Spleen (tissue), 11 donors: ENCODE data around the gene UNC79. TPM values are rescaled to one million over a fixed set of nuclear protein-coding genes. Genes with fewer than 3 reads are reported as not detected.

Experiments
- DNase-seq: peaks from one replicate; pipeline ENCODE4 v3.0.0-alpha.2; 2020
- H3K27ac ChIP-seq, 8 donors: fragments of 200-600 bp; sonication (generic) in 7 of 8; 1 replicate in 4 of 8; 2 replicates in 4 of 8; pipeline versions ENCODE4 v1.5.0 to v1.8.0; 2016 to 2021; ENCODE audit warnings: inconsistent platforms in 4 of 8, mild to moderate bottlenecking in 4 of 8, moderate library complexity in 1 of 8
- H3K27me3 ChIP-seq, 7 donors: fragments of 200-600 bp; sonication (generic) in 6 of 7; replicated peaks in 1 of 7; 1 replicate in 4 of 7; 2 replicates in 3 of 7; pipeline versions ENCODE4 v1.5.0 to v1.8.0; 2016 to 2021; ENCODE audit warnings: inconsistent platforms in 3 of 7, mild to moderate bottlenecking in 1 of 7
- H3K36me3 ChIP-seq, 6 donors: fragments of 200-600 bp; sonication (generic) in 5 of 6; 1 replicate in 4 of 6; 2 replicates in 2 of 6; pipeline versions ENCODE4 v1.5.0 to v1.8.0; 2016 to 2021; ENCODE audit warnings: inconsistent platforms in 2 of 6
- H3K4me1 ChIP-seq, 6 donors: fragments of 200-600 bp; sonication (generic) in 5 of 6; 1 replicate in 3 of 6; 2 replicates in 3 of 6; pipeline versions ENCODE4 v1.5.0 to v1.8.0; 2016 to 2021; ENCODE audit warnings: inconsistent platforms in 3 of 6
- H3K4me3 ChIP-seq, 8 donors: fragments of 200-600 bp; sonication (generic) in 7 of 8; 1 replicate in 4 of 8; 2 replicates in 4 of 8; pipeline versions ENCODE4 v1.5.0 to v1.8.0; 2016 to 2021; ENCODE audit warnings: inconsistent platforms in 4 of 8, mild to moderate bottlenecking in 4 of 8, moderate library complexity in 2 of 8
- H3K9me3 ChIP-seq, 8 donors: fragments of 200-600 bp; sonication (generic) in 7 of 8; 1 replicate in 4 of 8; 2 replicates in 4 of 8; pipeline versions ENCODE4 v1.5.0 to v1.8.0; 2016 to 2021; ENCODE audit warnings: inconsistent platforms in 4 of 8
- CTCF ChIP-seq, 11 experiments: fragments of 200-600 bp in 7 of 11; fragments of 450-650 bp in 4 of 11; sonication (generic) in 4 of 11; IDR thresholded peaks in 8 of 11; conservative IDR thresholded peaks in 3 of 11; 1 replicate in 7 of 11; 2 replicates in 4 of 11; pipeline versions ENCODE4 v1.4.0 to v1.8.0; 2016 to 2021; ENCODE audit warnings: antibody characterized with exemption in 11 of 11, inconsistent platforms in 4 of 11, mild to moderate bottlenecking in 1 of 11
- POLR2A ChIP-seq, 3 donors: fragments of 450-650 bp; IDR thresholded peaks; one replicate each; pipeline ENCODE4 v1.5.1; 2017; ENCODE audit warnings: antibody characterized with exemption in 3 of 3, mild to moderate bottlenecking in 1 of 3
- POLR2AphosphoS5 ChIP-seq, 3 donors: sonication (generic); formaldehyde crosslinking; IDR thresholded peaks; one replicate each; pipeline ENCODE4 v1.5.1; 2017; ENCODE audit warnings: antibody characterized with exemption in 3 of 3
- WGBS, 5 donors: extraction: QIAGEN DNeasy Blood & Tissue Kit in 3 of 5; methylation state at CpG; one replicate each; pipeline versions ENCODE4 v1.1.5 to v1.1.7; 2013 to 2018; 5-methylcytosine and 5-hydroxymethylcytosine counted together
- intact Hi-C: fragments of 100-400 bp; cut with DNase I; formaldehyde crosslinking; loops from one replicate; pipeline ENCODE4 v1.15.0; 2023; ENCODE audit warnings: low total_unique reads
- polyA plus RNA-seq, 3 donors: library from polyadenylated mRNA; stranded (reverse); fragments of 200-250 nt; gene quantifications; one replicate each; pipeline ENCODE4 v1.2.1, GENCODE V29; 2013
- total RNA-seq, 7 donors: library from RNA; depleted of rRNA in 3 of 7; stranded (reverse); fragments of >200 nt in 3 of 7; fragmentation: NEBNext Ultra II Directional in 4 of 7; extraction: Animal tissue kit (Norgen Biotek cat#: 25700) in 4 of 7; gene quantifications; one replicate each; pipeline versions ENCODE4 v1.1.0 to v1.2.1, GENCODE V29; 2016 to 2021
- donor health status: healthy with polysubstance abuse.
- donor health status: DM: no; HTN: no; CAD: no; lungs with moderate emphysema.
- donor health status: DM: no; HTN: no; CAD: no.
- donor health status: Bipolar disorder and iron deficiency.
- donor health status: healthy.
- donor health status: DM: no; HTN: no; CAD: no.
- donor health status: DM: yes; HTN: yes; CAD: no.

Gene UNC79
- total and polyA plus RNA-seq, 10 donors = 0.03 to 0.24 (median 0.08) TPM; not detected in 2

GRCh38 chr14:93533842-93534241 is 103.1 kb downstream of the UNC79 start:
- DNase-seq = no peak

GRCh38 chr14:93535537-93535936 is 104.8 kb downstream of the UNC79 start:
- H3K27me3 ChIP-seq = no peaks in the 10 kb centered on the region
- DNase-seq = no peak
- H3K9me3 ChIP-seq = no peaks in the 10 kb centered on the region
- intact Hi-C loops = no loop called here
- H3K4me3 ChIP-seq = no peak overlapping the region
- TF ChIP-seq CTCF (IDR thresholded peaks at IDR 0.05 in 8 of 11, conservative IDR thresholded peaks at IDR 0.05 in 3 of 11) (no peak), POLR2AphosphoS5 (IDR thresholded peaks at IDR 0.05) (no peak), POLR2A (IDR thresholded peaks at IDR 0.05) (no peak)
- H3K27ac ChIP-seq = no peak overlapping the region
- 87 to 93% (median 88%) methylated on average over 3 of the region's 3 CpGs for WGBS, 5 donors
- peaks cover 0 to 24% (median 11%) of the 10 kb centered on the region in 6 donors for H3K4me1 ChIP-seq
- H3K36me3 ChIP-seq = no peaks in the 10 kb centered on the region

More at GRCh38 chr14:93533842-93534241, 103.1 kb downstream of the UNC79 start:
- Histone ChIP-seq H3K4me1 (peaks cover 0 to 24% (median 11%) of the 10 kb centered on the region in 6 donors), H3K27me3 (no peaks in the 10 kb centered on the region), H3K36me3 (no peaks in the 10 kb centered on the region), H3K4me3 (no peak overlapping the region), H3K9me3 (no peaks in the 10 kb centered on the region), H3K27ac (no peak overlapping the region)
- intact Hi-C loops = no loop called here
- no peak for TF ChIP-seq POLR2A (IDR thresholded peaks at IDR 0.05)

- DNase-seq = no peak
- Histone ChIP-seq H3K4me3 (no peak overlapping the region), H3K36me3 (no peaks in the 10 kb centered on the region), H3K27ac (no peak overlapping the region), H3K4me1 (peaks cover 0 to 24% (median 11%) of the 10 kb centered on the region in 6 donors), H3K9me3 (no peaks in the 10 kb centered on the region), H3K27me3 (no peaks in the 10 kb centered on the region)
- intact Hi-C loops = no loop called here
- 77 to 81% (median 78%) methylated on average over 8 of the region's 8 CpGs for WGBS, 5 donors
- TF ChIP-seq POLR2A (IDR thresholded peaks at IDR 0.05) (no peak), CTCF (IDR thresholded peaks at IDR 0.05 in 8 of 11, conservative IDR thresholded peaks at IDR 0.05 in 3 of 11) (no peak), POLR2AphosphoS5 (IDR thresholded peaks at IDR 0.05) (no peak)
These were observed 106.2 kb downstream of the UNC79 start for GRCh38 chr14:93536945-93537344.

- TF ChIP-seq POLR2AphosphoS5 (IDR thresholded peaks at IDR 0.05) = no peak
- TF ChIP-seq CTCF (IDR thresholded peaks at IDR 0.05 in 8 of 11, conservative IDR thresholded peaks at IDR 0.05 in 3 of 11) = no peak
- no peak for TF ChIP-seq POLR2A (IDR thresholded peaks at IDR 0.05)
These were observed 107.2 kb downstream of the UNC79 start for GRCh38 chr14:93537951-93538350.

GRCh38 chr14:93538413-93538812 is 107.7 kb downstream of the UNC79 start:
- WGBS, 5 donors = 87 to 94% (median 89%) methylated on average over 9 of the region's 9 CpGs
- TF ChIP-seq CTCF (IDR thresholded peaks at IDR 0.05 in 8 of 11, conservative IDR thresholded peaks at IDR 0.05 in 3 of 11) (no peak), POLR2A (IDR thresholded peaks at IDR 0.05) (no peak), POLR2AphosphoS5 (IDR thresholded peaks at IDR 0.05) (no peak)
- Histone ChIP-seq H3K27me3 (no peaks in the 10 kb centered on the region), H3K9me3 (no peaks in the 10 kb centered on the region), H3K4me1 (peaks cover 0 to 11% (median 4%) of the 10 kb centered on the region in 6 donors), H3K4me3 (no peak overlapping the region), H3K27ac (no peak overlapping the region), H3K36me3 (no peaks in the 10 kb centered on the region)
- no peak for DNase-seq
- intact Hi-C loops = no loop called here

More at GRCh38 chr14:93537951-93538350, 107.2 kb downstream of the UNC79 start:
- no peaks in the 10 kb centered on the region for H3K27me3 ChIP-seq
- H3K4me3 ChIP-seq = no peak overlapping the region
- no peak for DNase-seq
- peaks cover 0 to 16% (median 6%) of the 10 kb centered on the region in 6 donors for H3K4me1 ChIP-seq
- H3K9me3 ChIP-seq = no peaks in the 10 kb centered on the region
- intact Hi-C loops = no loop called here
- 85 to 92% (median 88%) methylated on average over 16 of the region's 16 CpGs for WGBS, 5 donors
- H3K36me3 ChIP-seq = no peaks in the 10 kb centered on the region
- H3K27ac ChIP-seq = no peak overlapping the region
